T-helper 2 cell treated with Interferon-gamma antibody and Interleukin-4, amounts not matched to agents 5 μg/mL and 100 μg/mL, for 36 hours (primary cell): ENCODE measurements around the gene DOK6.

Experiments used
- DNase-seq: peaks from one replicate; pipeline ENCODE4 v3.0.0; 2021; ENCODE audit warnings: low spot score
- H3K27ac Mint-ChIP-seq: one replicate; pipeline ENCODE4 v1.8.0; 2021; ENCODE audit warnings: mild to moderate bottlenecking, mixed read lengths
- H3K27me3 Mint-ChIP-seq: one replicate; pipeline ENCODE4 v1.8.0; 2021; ENCODE audit warnings: low read depth, mixed read lengths
- H3K36me3 Mint-ChIP-seq: one replicate; pipeline ENCODE4 v1.8.0; 2021; ENCODE audit warnings: low read depth, mixed read lengths
- H3K4me1 Mint-ChIP-seq: one replicate; pipeline ENCODE4 v1.8.0; 2021; ENCODE audit warnings: low read depth, mixed read lengths
- H3K4me3 Mint-ChIP-seq: one replicate; pipeline ENCODE4 v1.8.0; 2022; ENCODE audit warnings: mild to moderate bottlenecking, moderate library complexity, mixed read lengths
- H3K9me3 Mint-ChIP-seq: one replicate; pipeline ENCODE4 v1.8.0; 2021; ENCODE audit warnings: mixed read lengths

DOK6 gene

GRCh38 chr18:69754108-69754507 is 353.4 kb downstream of the DOK6 start:
- Mint-ChIP-seq H3K36me3 (peaks cover 9% of the 10 kb centered on the region), H3K27ac (no peak overlapping the region), H3K27me3 (peaks cover 2% of the 10 kb centered on the region), H3K4me1 (peaks cover 11% of the 10 kb centered on the region), H3K9me3 (peaks cover 10% of the 10 kb centered on the region), H3K4me3 (no peak overlapping the region)
- DNase-seq = no peak

- peaks cover 8% of the 10 kb centered on the region for H3K36me3 Mint-ChIP-seq
- no peak overlapping the region for H3K4me3 Mint-ChIP-seq
- H3K4me1 Mint-ChIP-seq = peaks cover 11% of the 10 kb centered on the region
- no peak for DNase-seq
- H3K27ac Mint-ChIP-seq = no peak overlapping the region
- peaks cover 7% of the 10 kb centered on the region for H3K9me3 Mint-ChIP-seq
- H3K27me3 Mint-ChIP-seq = peaks cover 2% of the 10 kb centered on the region
Observed at GRCh38 chr18:69755041-69755440, 354.4 kb downstream of the DOK6 start.

GRCh38 chr18:69755856-69756496 is 355.3 kb downstream of the DOK6 start:
- H3K27me3 Mint-ChIP-seq = peaks cover 2% of the 10 kb centered on the region
- H3K9me3 Mint-ChIP-seq = peaks cover 4% of the 10 kb centered on the region
- H3K4me3 Mint-ChIP-seq = peak overlapping the region; percentile 0
- H3K36me3 Mint-ChIP-seq = peaks cover 6% of the 10 kb centered on the region
- DNase-seq = no peak
- H3K27ac Mint-ChIP-seq = peak overlapping the region; percentile 27
- peaks cover 11% of the 10 kb centered on the region for H3K4me1 Mint-ChIP-seq

- Mint-ChIP-seq H3K9me3 (peaks cover 4% of the 10 kb centered on the region), H3K4me3 (no peak overlapping the region), H3K36me3 (peaks cover 6% of the 10 kb centered on the region), H3K27me3 (peaks cover 2% of the 10 kb centered on the region), H3K27ac (no peak overlapping the region), H3K4me1 (peaks cover 11% of the 10 kb centered on the region)
- no peak for DNase-seq
Observed at GRCh38 chr18:69757733-69758132, 357.0 kb downstream of the DOK6 start.

GRCh38 chr18:69758458-69758857 is 357.8 kb downstream of the DOK6 start:
- DNase-seq = no peak
- Mint-ChIP-seq H3K36me3 (peaks cover 6% of the 10 kb centered on the region), H3K4me3 (no peak overlapping the region), H3K9me3 (peaks cover 4% of the 10 kb centered on the region), H3K27me3 (no peaks in the 10 kb centered on the region), H3K27ac (no peak overlapping the region), H3K4me1 (peaks cover 11% of the 10 kb centered on the region)

- Mint-ChIP-seq H3K4me3 (no peak overlapping the region), H3K4me1 (peaks cover 11% of the 10 kb centered on the region), H3K27ac (no peak overlapping the region), H3K36me3 (peaks cover 6% of the 10 kb centered on the region), H3K9me3 (peaks cover 4% of the 10 kb centered on the region), H3K27me3 (no peaks in the 10 kb centered on the region)
- no peak for DNase-seq
Observed at GRCh38 chr18:69759046-69759445, 358.4 kb downstream of the DOK6 start.

GRCh38 chr18:69763002-69763401 is 362.3 kb downstream of the DOK6 start:
- Mint-ChIP-seq H3K4me1 (no peaks in the 10 kb centered on the region), H3K27ac (no peak overlapping the region), H3K9me3 (no peaks in the 10 kb centered on the region), H3K27me3 (no peaks in the 10 kb centered on the region), H3K4me3 (no peak overlapping the region), H3K36me3 (no peaks in the 10 kb centered on the region)
- no peak for DNase-seq

- no peaks in the 10 kb centered on the region for H3K4me1 Mint-ChIP-seq
- DNase-seq = no peak
- H3K9me3 Mint-ChIP-seq = no peaks in the 10 kb centered on the region
- H3K4me3 Mint-ChIP-seq = no peak overlapping the region
- no peak overlapping the region for H3K27ac Mint-ChIP-seq
- H3K27me3 Mint-ChIP-seq = no peaks in the 10 kb centered on the region
- H3K36me3 Mint-ChIP-seq = no peaks in the 10 kb centered on the region
Observed at GRCh38 chr18:69763821-69764220, 363.1 kb downstream of the DOK6 start.

- no peaks in the 10 kb centered on the region for H3K27me3 Mint-ChIP-seq
- H3K9me3 Mint-ChIP-seq = peaks cover 16% of the 10 kb centered on the region
- H3K4me1 Mint-ChIP-seq = peaks cover 16% of the 10 kb centered on the region
- no peak overlapping the region for H3K27ac Mint-ChIP-seq
- H3K4me3 Mint-ChIP-seq = no peak overlapping the region
- H3K36me3 Mint-ChIP-seq = peaks cover 2% of the 10 kb centered on the region
- no peak for DNase-seq
Observed at GRCh38 chr18:69770238-69770637, 369.6 kb downstream of the DOK6 start.

GRCh38 chr18:69774831-69775230 is 374.1 kb downstream of the DOK6 start:
- H3K4me3 Mint-ChIP-seq = no peak overlapping the region
- H3K36me3 Mint-ChIP-seq = peaks cover 2% of the 10 kb centered on the region
- no peak overlapping the region for H3K27ac Mint-ChIP-seq
- H3K9me3 Mint-ChIP-seq = peaks cover 17% of the 10 kb centered on the region
- H3K27me3 Mint-ChIP-seq = no peaks in the 10 kb centered on the region
- peaks cover 13% of the 10 kb centered on the region for H3K4me1 Mint-ChIP-seq
- no peak for DNase-seq

- DNase-seq = no peak
- Mint-ChIP-seq H3K36me3 (no peaks in the 10 kb centered on the region), H3K4me1 (peaks cover 11% of the 10 kb centered on the region), H3K27ac (no peak overlapping the region), H3K27me3 (no peaks in the 10 kb centered on the region), H3K9me3 (peaks cover 17% of the 10 kb centered on the region), H3K4me3 (no peak overlapping the region)
Observed at GRCh38 chr18:69777248-69777647, 376.6 kb downstream of the DOK6 start.

- H3K36me3 Mint-ChIP-seq = no peaks in the 10 kb centered on the region
- H3K9me3 Mint-ChIP-seq = peaks cover 13% of the 10 kb centered on the region
- no peak overlapping the region for H3K4me3 Mint-ChIP-seq
- DNase-seq = no peak
- peaks cover 11% of the 10 kb centered on the region for H3K4me1 Mint-ChIP-seq
- no peaks in the 10 kb centered on the region for H3K27me3 Mint-ChIP-seq
- no peak overlapping the region for H3K27ac Mint-ChIP-seq
Observed at GRCh38 chr18:69778680-69779079, 378.0 kb downstream of the DOK6 start.

GRCh38 chr18:69780851-69781250 is 380.2 kb downstream of the DOK6 start:
- no peak overlapping the region for H3K27ac Mint-ChIP-seq
- no peak for DNase-seq
- no peaks in the 10 kb centered on the region for H3K36me3 Mint-ChIP-seq
- no peaks in the 10 kb centered on the region for H3K4me1 Mint-ChIP-seq
- no peaks in the 10 kb centered on the region for H3K27me3 Mint-ChIP-seq
- H3K4me3 Mint-ChIP-seq = no peak overlapping the region
- no peaks in the 10 kb centered on the region for H3K9me3 Mint-ChIP-seq

GRCh38 chr18:69784815-69785214 is 384.1 kb downstream of the DOK6 start:
- H3K4me1 Mint-ChIP-seq = no peaks in the 10 kb centered on the region
- no peak for DNase-seq
- no peaks in the 10 kb centered on the region for H3K9me3 Mint-ChIP-seq
- no peak overlapping the region for H3K27ac Mint-ChIP-seq
- H3K4me3 Mint-ChIP-seq = no peak overlapping the region
- no peaks in the 10 kb centered on the region for H3K36me3 Mint-ChIP-seq
- H3K27me3 Mint-ChIP-seq = no peaks in the 10 kb centered on the region

- H3K27me3 Mint-ChIP-seq = no peaks in the 10 kb centered on the region
- H3K36me3 Mint-ChIP-seq = no peaks in the 10 kb centered on the region
- DNase-seq = no peak
- H3K27ac Mint-ChIP-seq = no peak overlapping the region
- no peaks in the 10 kb centered on the region for H3K4me1 Mint-ChIP-seq
- no peak overlapping the region for H3K4me3 Mint-ChIP-seq
- H3K9me3 Mint-ChIP-seq = no peaks in the 10 kb centered on the region
Observed at GRCh38 chr18:69785466-69785865, 384.8 kb downstream of the DOK6 start.
